GM19025 (cell line): ENCODE measurements around the gene CHST15.

ENCODE experiments used
- ATAC-seq: cut with Tn5 transposase; IDR thresholded peaks from one replicate; pipeline ENCODE4 v1.9.1; 2021; ENCODE audit warnings: mild to moderate bottlenecking, low read depth, moderate library complexity; ENCODE audit not compliant: unreplicated experiment

The CHST15 gene

GRCh38 chr10:124124769-124125161 lies 31.4 kb upstream of the CHST15 start:
- no peak for ATAC-seq

GRCh38 chr10:124124123-124124768 lies 30.8 kb upstream of the CHST15 start:
- no peak for ATAC-seq

- no peak for ATAC-seq
Measured at GRCh38 chr10:124123156-124123555, 29.8 kb upstream of the CHST15 start.

GRCh38 chr10:124122211-124122610 lies 28.8 kb upstream of the CHST15 start:
- ATAC-seq: no peak

GRCh38 chr10:124120410-124121061 lies 27.1 kb upstream of the CHST15 start:
- ATAC-seq: no peak

GRCh38 chr10:124119946-124120345 lies 26.5 kb upstream of the CHST15 start:
- ATAC-seq: no peak

GRCh38 chr10:124119216-124119615 lies 25.8 kb upstream of the CHST15 start:
- ATAC-seq: no peak

- no peak for ATAC-seq
Measured at GRCh38 chr10:124117833-124118232, 24.4 kb upstream of the CHST15 start.

GRCh38 chr10:124117511-124117785 lies 24.1 kb upstream of the CHST15 start:
- ATAC-seq: no peak

- ATAC-seq: no peak
Measured at GRCh38 chr10:124116771-124117510, 23.5 kb upstream of the CHST15 start.

- no peak for ATAC-seq
Measured at GRCh38 chr10:124114696-124115095, 21.3 kb upstream of the CHST15 start.

GRCh38 chr10:124112891-124113580 lies 19.6 kb upstream of the CHST15 start:
- no peak for ATAC-seq

- no peak for ATAC-seq
Measured at GRCh38 chr10:124110882-124111281, 17.5 kb upstream of the CHST15 start.

- ATAC-seq: no peak
Measured at GRCh38 chr10:124109261-124109660, 15.9 kb upstream of the CHST15 start.

- ATAC-seq: no peak
Measured at GRCh38 chr10:124107072-124107471, 13.7 kb upstream of the CHST15 start.

- peak; percentile 96 for ATAC-seq
Measured at GRCh38 chr10:124106241-124106879, 13.0 kb upstream of the CHST15 start.

- no peak for ATAC-seq
Measured at GRCh38 chr10:124105594-124105993, 12.2 kb upstream of the CHST15 start.

- ATAC-seq: no peak
Measured at GRCh38 chr10:124105045-124105444, 11.6 kb upstream of the CHST15 start.

GRCh38 chr10:124104011-124104627 lies 10.7 kb upstream of the CHST15 start:
- ATAC-seq: no peak

- no peak for ATAC-seq
Measured at GRCh38 chr10:124101351-124101750, 8.0 kb upstream of the CHST15 start.
